ENCODE measurements around the gene TTC12. TPM values are rescaled to one million over a fixed set of nuclear protein-coding genes. Genes with fewer than 3 reads are reported as not detected.

TTC12 gene
- total and polyA plus RNA-seq, 10 of the 15 experiments (the other 5 are each of a cell fraction or from before 2014, with no cell fraction given) = 3.7 to 14.0 (median 8.1) TPM

DNA sequence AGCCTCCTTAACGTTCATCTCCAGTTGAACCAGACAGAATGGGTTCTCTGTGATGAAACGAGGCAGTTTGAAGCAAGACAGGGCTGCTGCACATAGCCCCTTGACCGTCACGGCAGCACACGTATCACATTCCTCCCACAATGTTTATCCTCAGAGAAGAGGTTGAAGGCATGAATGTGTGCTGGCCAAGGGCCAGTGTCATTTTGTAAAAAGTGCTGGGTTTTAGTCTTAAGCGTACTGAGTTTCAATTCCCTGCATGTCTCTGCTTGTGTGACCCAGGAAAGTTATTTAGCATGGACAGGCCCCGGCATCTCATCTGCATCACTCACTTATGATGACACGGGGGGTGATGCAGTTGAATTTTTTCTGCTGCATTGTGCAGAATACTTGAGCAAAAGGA, 31.6 kb downstream of the TTC12 start:
- no TSS peak for BruUV-seq (replicated peaks)
- DNase-seq (ENCODE audit: low read depth, low spot score) (no peak), FAIRE-seq (no peak), ATAC-seq (no peak)
- Histone ChIP-seq H3K36me3 (ENCODE audit: control insufficient read depth in 2 of 2, insufficient read depth in 2 of 2, low read length in 1 of 2) (no peaks in the 10 kb centered on the region; a peak in 1 of 4 replicates), H4K20me1 (ENCODE audit: control insufficient read depth, insufficient read depth) (no peaks in the 10 kb centered on the region), H3K79me2 (ENCODE audit: control insufficient read depth, insufficient read depth, low read length) (no peaks in the 10 kb centered on the region), H3K4me3 (no peak overlapping the region), H3K4me1 (ENCODE audit: control insufficient read depth, insufficient read depth, low read length) (no peaks in the 10 kb centered on the region), H3K9me3 (replicated peaks; ENCODE audit: control insufficient read depth, insufficient read depth, low read length) (no peaks in the 10 kb centered on the region), H3K9ac (ENCODE audit: control insufficient read depth, insufficient read depth, low read length) (no peak overlapping the region), H3K4me2 (ENCODE audit: control insufficient read depth, insufficient read depth) (no peak overlapping the region), H3K27me3 (replicated peaks in 1 of 2; ENCODE audit: control insufficient read depth in 2 of 2, insufficient read depth in 2 of 2, low read length in 1 of 2) (no peaks in the 10 kb centered on the region), H2AFZ (ENCODE audit: control insufficient read depth, low read depth, low read length) (no peak overlapping the region), H3K27ac (ENCODE audit: control insufficient read depth, insufficient read depth) (no peak overlapping the region)
- intact Hi-C loops (cut with micrococcal nuclease; ENCODE audit: unreplicated experiment) (no loop called here), in situ Hi-C loops (cut with MboI) (no loop called here)
- WGBS (ENCODE audit: insufficient coverage, insufficient replicate concordance, low lambda C conversion rate, missing lambda C conversion rate) = 81% methylated on average over 8 of the region's 8 CpGs
- CTCF ChIA-PET = no interaction called here
- TF ChIP-seq CBX3 (IDR thresholded peaks at IDR 0.05; ENCODE audit: borderline replicate concordance, low read depth) (no peak), TCF7 (IDR thresholded peaks at IDR 0.05; ENCODE audit: borderline replicate concordance) (no peak), TBL1XR1 (IDR thresholded peaks at IDR 0.05; ENCODE audit: low read depth, low read length) (no peak), CHD4 (IDR thresholded peaks at IDR 0.05) (no peak), MYB (IDR thresholded peaks at IDR 0.05; ENCODE audit: borderline replicate concordance, low read depth, low read length) (no peak), KLF5 (IDR thresholded peaks at IDR 0.05; ENCODE audit: partially characterized antibody) (no peak), SREBF1 (IDR thresholded peaks at IDR 0.05; ENCODE audit: low read length) (no peak), HCFC1 (IDR thresholded peaks at IDR 0.05; ENCODE audit: low read length) (no peak), CREM (IDR thresholded peaks at IDR 0.05; ENCODE audit: low read depth) (no peak), SMARCA5 (IDR thresholded peaks at IDR 0.05) (no peak), BCL11A (IDR thresholded peaks at IDR 0.05; ENCODE audit: low read depth, low read length) (no peak), CBFB (IDR thresholded peaks at IDR 0.05; ENCODE audit: low read depth) (no peak), IKZF1 (conservative IDR thresholded peaks at IDR 0.05) (no peak), JUND (IDR thresholded peaks at IDR 0.05; ENCODE audit: low read depth, low read length) (no peak), YY1 (IDR thresholded peaks at IDR 0.05; ENCODE audit: low read depth, low read length) (no peak), BCL3 (IDR thresholded peaks at IDR 0.05; ENCODE audit: borderline replicate concordance, insufficient read depth, low read depth, low read length, poor library complexity, severe bottlenecking) (no peak), GATAD2B (conservative IDR thresholded peaks at IDR 0.05; ENCODE audit: low read depth) (no peak), SRF (IDR thresholded peaks at IDR 0.05; ENCODE audit: low read depth in 2 of 2, low read length in 2 of 2) (no peak)
- TF ChIP-seq, protein P1, sequence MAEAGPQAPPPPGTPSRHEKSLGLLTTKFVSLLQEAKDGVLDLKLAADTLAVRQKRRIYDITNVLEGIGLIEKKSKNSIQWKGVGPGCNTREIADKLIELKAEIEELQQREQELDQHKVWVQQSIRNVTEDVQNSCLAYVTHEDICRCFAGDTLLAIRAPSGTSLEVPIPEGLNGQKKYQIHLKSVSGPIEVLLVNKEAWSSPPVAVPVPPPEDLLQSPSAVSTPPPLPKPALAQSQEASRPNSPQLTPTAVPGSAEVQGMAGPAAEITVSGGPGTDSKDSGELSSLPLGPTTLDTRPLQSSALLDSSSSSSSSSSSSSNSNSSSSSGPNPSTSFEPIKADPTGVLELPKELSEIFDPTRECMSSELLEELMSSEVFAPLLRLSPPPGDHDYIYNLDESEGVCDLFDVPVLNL (IDR thresholded peaks at IDR 0.05; ENCODE audit: low read depth, low read length) = no peak
- TF ChIP-seq, protein P2, sequence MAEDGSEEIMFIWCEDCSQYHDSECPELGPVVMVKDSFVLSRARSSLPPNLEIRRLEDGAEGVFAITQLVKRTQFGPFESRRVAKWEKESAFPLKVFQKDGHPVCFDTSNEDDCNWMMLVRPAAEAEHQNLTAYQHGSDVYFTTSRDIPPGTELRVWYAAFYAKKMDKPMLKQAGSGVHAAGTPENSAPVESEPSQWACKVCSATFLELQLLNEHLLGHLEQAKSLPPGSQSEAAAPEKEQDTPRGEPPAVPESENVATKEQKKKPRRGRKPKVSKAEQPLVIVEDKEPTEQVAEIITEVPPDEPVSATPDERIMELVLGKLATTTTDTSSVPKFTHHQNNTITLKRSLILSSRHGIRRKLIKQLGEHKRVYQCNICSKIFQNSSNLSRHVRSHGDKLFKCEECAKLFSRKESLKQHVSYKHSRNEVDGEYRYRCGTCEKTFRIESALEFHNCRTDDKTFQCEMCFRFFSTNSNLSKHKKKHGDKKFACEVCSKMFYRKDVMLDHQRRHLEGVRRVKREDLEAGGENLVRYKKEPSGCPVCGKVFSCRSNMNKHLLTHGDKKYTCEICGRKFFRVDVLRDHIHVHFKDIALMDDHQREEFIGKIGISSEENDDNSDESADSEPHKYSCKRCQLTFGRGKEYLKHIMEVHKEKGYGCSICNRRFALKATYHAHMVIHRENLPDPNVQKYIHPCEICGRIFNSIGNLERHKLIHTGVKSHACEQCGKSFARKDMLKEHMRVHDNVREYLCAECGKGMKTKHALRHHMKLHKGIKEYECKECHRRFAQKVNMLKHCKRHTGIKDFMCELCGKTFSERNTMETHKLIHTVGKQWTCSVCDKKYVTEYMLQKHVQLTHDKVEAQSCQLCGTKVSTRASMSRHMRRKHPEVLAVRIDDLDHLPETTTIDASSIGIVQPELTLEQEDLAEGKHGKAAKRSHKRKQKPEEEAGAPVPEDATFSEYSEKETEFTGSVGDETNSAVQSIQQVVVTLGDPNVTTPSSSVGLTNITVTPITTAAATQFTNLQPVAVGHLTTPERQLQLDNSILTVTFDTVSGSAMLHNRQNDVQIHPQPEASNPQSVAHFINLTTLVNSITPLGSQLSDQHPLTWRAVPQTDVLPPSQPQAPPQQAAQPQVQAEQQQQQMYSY (CRISPR knock-in tag; IDR thresholded peaks at IDR 0.05) = no peak
- SMC1A ChIA-PET (ENCODE audit: uncharacterized antibody, unreplicated experiment) = interaction anchor here (0.7 kb wide), 1 partner anchor 9 kb away, joined by 3 read pairs; no protein-coding TSS in a partner anchor
- RAD21 ChIA-PET (ENCODE audit: unreplicated experiment) = no interaction called here
- POLR2A ChIA-PET = no interaction called here
